Activated CD4-positive, alpha-beta T cell treated with anti-CD3 and anti-CD28 coated beads, Interleukin-2, amount 10 ng/mL, durations not matched to agents 7 days and 5 days (primary cell): ENCODE measurements around the gene PIGC. TPM values are rescaled to one million over a fixed set of nuclear protein-coding genes. Genes with fewer than 3 reads are reported as not detected.
"Not testable (repeated sequence)": the region's sequence is repeated elsewhere in the genome, so short reads cannot be mapped to it uniquely, and the experiment has no call there.

Experiments
- CTCF ChIA-PET: fragments of 350-600 bp; sonication (Branson Sonifier 250); formaldehyde crosslinking; loops from one replicate; lab custom pipeline; 2021; ENCODE audit warnings: antibody characterized with exemption; lab: Charles Lee
- POLR2A ChIA-PET: fragments of 350-600 bp; sonication (Branson Sonifier 250); formaldehyde crosslinking; loops from one replicate; lab custom pipeline; 2021; ENCODE audit warnings: antibody characterized with exemption; lab: Charles Lee
- DNase-seq: peaks from one replicate; pipeline ENCODE4 v3.0.0-alpha.2; 2020
- H3K27ac Mint-ChIP-seq: one replicate; pipeline ENCODE4 v1.8.0; 2021; ENCODE audit warnings: mild to moderate bottlenecking, moderate library complexity, mixed read lengths
- H3K27me3 Mint-ChIP-seq: one replicate; pipeline ENCODE4 v1.8.0; 2021; ENCODE audit warnings: mixed read lengths
- H3K36me3 Mint-ChIP-seq: one replicate; pipeline ENCODE4 v1.8.0; 2021; ENCODE audit warnings: low read depth, mixed read lengths
- H3K4me1 Mint-ChIP-seq: one replicate; pipeline ENCODE4 v1.8.0; 2021; ENCODE audit warnings: mixed read lengths
- H3K4me3 Mint-ChIP-seq: one replicate; pipeline ENCODE4 v1.8.0; 2021; ENCODE audit warnings: mild to moderate bottlenecking, moderate library complexity, mixed read lengths
- H3K9me3 Mint-ChIP-seq: one replicate; pipeline ENCODE4 v1.8.0; 2021; ENCODE audit warnings: mixed read lengths
- total RNA-seq, 2 experiments: library from RNA; stranded (reverse); gene quantifications; one replicate each; pipeline ENCODE4 v1.2.3, GENCODE V29; 2021

PIGC gene
- total RNA-seq, 2 experiments from 2014 or later, result 28.6 to 32.7 TPM

- Mint-ChIP-seq H3K9me3 (no peaks in the 10 kb centered on the region), H3K36me3 (peaks cover 16% of the 10 kb centered on the region), H3K27me3 (peaks cover 3% of the 10 kb centered on the region), H3K27ac (no peak overlapping the region), H3K4me3 (no peak overlapping the region), H3K4me1 (peaks cover 49% of the 10 kb centered on the region)
- DNase-seq, result no peak
- ChIA-PET POLR2A (no interaction called here), CTCF (interaction anchor here (0.9 to 1.1 kb wide), 2 partner anchors 11 to 47 kb away, joined by 3 to 7 read pairs; no protein-coding TSS in a partner anchor)
These were observed 2.7 kb upstream of the PIGC start for GRCh38 chr1:172446547-172446946.

GRCh38 chr1:172442843-172443565 lies 865 bp downstream of the PIGC start:
- Mint-ChIP-seq H3K27me3 (peaks cover 3% of the 10 kb centered on the region), H3K36me3 (peaks cover 41% of the 10 kb centered on the region), H3K4me3 (peak overlapping the region; percentile 95), H3K4me1 (peaks cover 39% of the 10 kb centered on the region), H3K9me3 (peaks cover 2% of the 10 kb centered on the region), H3K27ac (peak overlapping the region; percentile 94)
- POLR2A ChIA-PET, result no interaction called here
- CTCF ChIA-PET, result interaction anchor here (0.5 to 2.7 kb wide), 8 partner anchors 8 to 913 kb away, joined by 3 to 13 read pairs (median 4); no protein-coding TSS in a partner anchor
- DNase-seq, result no peak

GRCh38 chr1:172442404-172442803 lies 1.5 kb downstream of the PIGC start:
- Mint-ChIP-seq H3K27me3 (no peaks in the 10 kb centered on the region), H3K4me3 (peak overlapping the region; percentile 42), H3K9me3 (peaks cover 2% of the 10 kb centered on the region), H3K27ac (peak overlapping the region; percentile 60), H3K36me3 (peaks cover 41% of the 10 kb centered on the region), H3K4me1 (peaks cover 39% of the 10 kb centered on the region)
- ChIA-PET CTCF (interaction anchor here (1.1 to 2.7 kb wide), 4 partner anchors 10 to 352 kb away, joined by 3 to 8 read pairs (median 3); no protein-coding TSS in a partner anchor), POLR2A (interaction anchor here (0.6 kb wide), 1 partner anchor 1160 kb away, joined by 9 read pairs; the partner anchor contains the start of gene SLC9C2)
- no peak for DNase-seq

GRCh38 chr1:172437183-172437582 lies 6.7 kb downstream of the PIGC start:
- DNase-seq, POLR2A ChIA-PET, CTCF ChIA-PET, H3K27ac Mint-ChIP-seq, H3K4me3 Mint-ChIP-seq, H3K27me3 Mint-ChIP-seq: not testable (repeated sequence)
- peaks cover 32% of the 10 kb centered on the region for H3K4me1 Mint-ChIP-seq
- peaks cover 14% of the 10 kb centered on the region for H3K9me3 Mint-ChIP-seq
- H3K36me3 Mint-ChIP-seq, result peaks cover 70% of the 10 kb centered on the region

GRCh38 chr1:172431721-172432192 lies 12.1 kb downstream of the PIGC start:
- Mint-ChIP-seq H3K27ac (peak overlapping the region; percentile 84), H3K4me1 (peaks cover 37% of the 10 kb centered on the region), H3K36me3 (peaks cover 37% of the 10 kb centered on the region), H3K9me3 (peaks cover 10% of the 10 kb centered on the region), H3K4me3 (peak overlapping the region; percentile 6), H3K27me3 (no peaks in the 10 kb centered on the region)
- peak; percentile 48 for DNase-seq
- ChIA-PET POLR2A (no interaction called here), CTCF (interaction anchor here (0.9 to 3.6 kb wide), 3 partner anchors 10 to 268 kb away, joined by 3 to 13 read pairs (median 3); partner anchors contain the start of gene PIGC)

GRCh38 chr1:172431204-172431603 lies 12.7 kb downstream of the PIGC start:
- Mint-ChIP-seq H3K27ac (peak overlapping the region; percentile 84), H3K9me3 (peaks cover 9% of the 10 kb centered on the region), H3K36me3 (peaks cover 34% of the 10 kb centered on the region), H3K27me3 (no peaks in the 10 kb centered on the region), H3K4me1 (peaks cover 37% of the 10 kb centered on the region), H3K4me3 (peak overlapping the region; percentile 6)
- DNase-seq, result no peak
- ChIA-PET POLR2A (no interaction called here), CTCF (interaction anchor here (3.6 kb wide), 1 partner anchor 13 kb away, joined by 13 read pairs; the partner anchor contains the start of gene PIGC)

- Mint-ChIP-seq H3K27ac (no peak overlapping the region), H3K4me3 (no peak overlapping the region), H3K4me1 (peaks cover 37% of the 10 kb centered on the region), H3K9me3 (peaks cover 4% of the 10 kb centered on the region), H3K36me3 (peaks cover 23% of the 10 kb centered on the region), H3K27me3 (no peaks in the 10 kb centered on the region)
- DNase-seq, result no peak
- CTCF ChIA-PET, result interaction anchor here (0.6 to 1.1 kb wide), 4 partner anchors 11 to 434 kb away, joined by 3 read pairs; no protein-coding TSS in a partner anchor
- POLR2A ChIA-PET, result no interaction called here
These were observed 13.8 kb downstream of the PIGC start for GRCh38 chr1:172430128-172430454.

GRCh38 chr1:172429331-172430127 lies 14.3 kb downstream of the PIGC start:
- H3K9me3 Mint-ChIP-seq, result peaks cover 4% of the 10 kb centered on the region
- DNase-seq, result peak; percentile 67
- no peak overlapping the region for H3K4me3 Mint-ChIP-seq
- peaks cover 37% of the 10 kb centered on the region for H3K4me1 Mint-ChIP-seq
- no peaks in the 10 kb centered on the region for H3K27me3 Mint-ChIP-seq
- POLR2A ChIA-PET, result no interaction called here
- H3K36me3 Mint-ChIP-seq, result peaks cover 21% of the 10 kb centered on the region
- CTCF ChIA-PET, result interaction anchor here (0.6 to 1.2 kb wide), 5 partner anchors 12 to 434 kb away, joined by 3 read pairs; no protein-coding TSS in a partner anchor
- peak overlapping the region; percentile 57 for H3K27ac Mint-ChIP-seq

GRCh38 chr1:172427191-172427590 lies 16.7 kb downstream of the PIGC start:
- H3K27ac Mint-ChIP-seq, result no peak overlapping the region
- H3K27me3 Mint-ChIP-seq, result no peaks in the 10 kb centered on the region
- DNase-seq, result no peak
- no peak overlapping the region for H3K4me3 Mint-ChIP-seq
- ChIA-PET POLR2A (no interaction called here), CTCF (interaction anchor here (1.3 to 1.9 kb wide), 3 partner anchors 10 to 291 kb away, joined by 3 to 7 read pairs (median 4); partner anchors contain the start of gene PIGC)
- H3K9me3 Mint-ChIP-seq, result no peaks in the 10 kb centered on the region
- peaks cover 8% of the 10 kb centered on the region for H3K36me3 Mint-ChIP-seq
- H3K4me1 Mint-ChIP-seq, result peaks cover 25% of the 10 kb centered on the region

GRCh38 chr1:172425339-172425738 lies 18.5 kb downstream of the PIGC start:
- DNase-seq, result no peak
- no peaks in the 10 kb centered on the region for H3K9me3 Mint-ChIP-seq
- H3K4me3 Mint-ChIP-seq, result no peak overlapping the region
- POLR2A ChIA-PET, result no interaction called here
- CTCF ChIA-PET, result interaction anchor here (1.0 to 1.9 kb wide), 2 partner anchors 10 to 14 kb away, joined by 3 to 4 read pairs; no protein-coding TSS in a partner anchor
- H3K4me1 Mint-ChIP-seq, result peaks cover 10% of the 10 kb centered on the region
- H3K27me3 Mint-ChIP-seq, result no peaks in the 10 kb centered on the region
- H3K36me3 Mint-ChIP-seq, result peaks cover 4% of the 10 kb centered on the region
- no peak overlapping the region for H3K27ac Mint-ChIP-seq

GRCh38 chr1:172423336-172423735 lies 20.5 kb downstream of the PIGC start:
- peaks cover 4% of the 10 kb centered on the region for H3K36me3 Mint-ChIP-seq
- H3K9me3 Mint-ChIP-seq, result no peaks in the 10 kb centered on the region
- H3K4me3 Mint-ChIP-seq, result no peak overlapping the region
- no peak for DNase-seq
- ChIA-PET POLR2A (no interaction called here), CTCF (no interaction called here)
- H3K4me1 Mint-ChIP-seq, result no peaks in the 10 kb centered on the region
- H3K27me3 Mint-ChIP-seq, result no peaks in the 10 kb centered on the region
- no peak overlapping the region for H3K27ac Mint-ChIP-seq

GRCh38 chr1:172421974-172422604 lies 21.8 kb downstream of the PIGC start:
- CTCF ChIA-PET, result no interaction called here

More at GRCh38 chr1:172421974-172422604, 21.8 kb downstream of the PIGC start:
- H3K27ac Mint-ChIP-seq, result no peak overlapping the region
- POLR2A ChIA-PET, result no interaction called here
- H3K27me3 Mint-ChIP-seq, result no peaks in the 10 kb centered on the region
- no peak for DNase-seq
- H3K4me3 Mint-ChIP-seq, result no peak overlapping the region
- no peaks in the 10 kb centered on the region for H3K4me1 Mint-ChIP-seq
- H3K9me3 Mint-ChIP-seq, result no peaks in the 10 kb centered on the region
- H3K36me3 Mint-ChIP-seq, result peaks cover 4% of the 10 kb centered on the region
